AG09319 (cell line): ENCODE data around the gene CHN1.

Experiments
- DNase-seq: peaks from one replicate; pipeline ENCODE4 v3.0.0-alpha.2; 2010; ENCODE audit warnings: low read depth; ENCODE audit errors: extremely low read depth
- TF ChIP-seq, protein P1 (sequence below): IDR thresholded peaks from 2 replicates; pipeline ENCODE4 v1.5.1; 2011; ENCODE audit warnings: low read depth, mild to moderate bottlenecking, inconsistent platforms, low read length, moderate library complexity

Gene CHN1

DNA sequence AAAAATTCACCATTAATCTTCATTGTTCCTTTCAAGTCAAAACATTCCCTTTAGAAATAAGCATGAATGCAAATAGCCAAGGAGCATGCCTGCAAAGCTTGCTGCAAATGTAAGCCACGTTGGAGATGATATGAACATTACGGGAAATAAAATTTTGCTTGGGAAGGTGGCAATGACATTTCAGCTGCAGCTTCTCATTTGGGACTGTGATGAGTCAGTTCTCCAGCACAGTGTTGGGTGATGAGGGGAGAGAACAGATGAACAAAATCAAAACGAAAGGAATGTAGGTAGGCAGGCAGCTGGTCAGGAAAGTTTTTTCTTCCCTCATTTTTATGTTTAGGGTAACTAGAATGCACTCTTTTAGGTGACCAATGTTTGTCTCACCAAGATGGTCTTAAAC lies 175.6 kb downstream of the CHN1 start:
- no peak for DNase-seq
- TF ChIP-seq, protein P1, sequence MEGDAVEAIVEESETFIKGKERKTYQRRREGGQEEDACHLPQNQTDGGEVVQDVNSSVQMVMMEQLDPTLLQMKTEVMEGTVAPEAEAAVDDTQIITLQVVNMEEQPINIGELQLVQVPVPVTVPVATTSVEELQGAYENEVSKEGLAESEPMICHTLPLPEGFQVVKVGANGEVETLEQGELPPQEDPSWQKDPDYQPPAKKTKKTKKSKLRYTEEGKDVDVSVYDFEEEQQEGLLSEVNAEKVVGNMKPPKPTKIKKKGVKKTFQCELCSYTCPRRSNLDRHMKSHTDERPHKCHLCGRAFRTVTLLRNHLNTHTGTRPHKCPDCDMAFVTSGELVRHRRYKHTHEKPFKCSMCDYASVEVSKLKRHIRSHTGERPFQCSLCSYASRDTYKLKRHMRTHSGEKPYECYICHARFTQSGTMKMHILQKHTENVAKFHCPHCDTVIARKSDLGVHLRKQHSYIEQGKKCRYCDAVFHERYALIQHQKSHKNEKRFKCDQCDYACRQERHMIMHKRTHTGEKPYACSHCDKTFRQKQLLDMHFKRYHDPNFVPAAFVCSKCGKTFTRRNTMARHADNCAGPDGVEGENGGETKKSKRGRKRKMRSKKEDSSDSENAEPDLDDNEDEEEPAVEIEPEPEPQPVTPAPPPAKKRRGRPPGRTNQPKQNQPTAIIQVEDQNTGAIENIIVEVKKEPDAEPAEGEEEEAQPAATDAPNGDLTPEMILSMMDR, result no peak

DNA sequence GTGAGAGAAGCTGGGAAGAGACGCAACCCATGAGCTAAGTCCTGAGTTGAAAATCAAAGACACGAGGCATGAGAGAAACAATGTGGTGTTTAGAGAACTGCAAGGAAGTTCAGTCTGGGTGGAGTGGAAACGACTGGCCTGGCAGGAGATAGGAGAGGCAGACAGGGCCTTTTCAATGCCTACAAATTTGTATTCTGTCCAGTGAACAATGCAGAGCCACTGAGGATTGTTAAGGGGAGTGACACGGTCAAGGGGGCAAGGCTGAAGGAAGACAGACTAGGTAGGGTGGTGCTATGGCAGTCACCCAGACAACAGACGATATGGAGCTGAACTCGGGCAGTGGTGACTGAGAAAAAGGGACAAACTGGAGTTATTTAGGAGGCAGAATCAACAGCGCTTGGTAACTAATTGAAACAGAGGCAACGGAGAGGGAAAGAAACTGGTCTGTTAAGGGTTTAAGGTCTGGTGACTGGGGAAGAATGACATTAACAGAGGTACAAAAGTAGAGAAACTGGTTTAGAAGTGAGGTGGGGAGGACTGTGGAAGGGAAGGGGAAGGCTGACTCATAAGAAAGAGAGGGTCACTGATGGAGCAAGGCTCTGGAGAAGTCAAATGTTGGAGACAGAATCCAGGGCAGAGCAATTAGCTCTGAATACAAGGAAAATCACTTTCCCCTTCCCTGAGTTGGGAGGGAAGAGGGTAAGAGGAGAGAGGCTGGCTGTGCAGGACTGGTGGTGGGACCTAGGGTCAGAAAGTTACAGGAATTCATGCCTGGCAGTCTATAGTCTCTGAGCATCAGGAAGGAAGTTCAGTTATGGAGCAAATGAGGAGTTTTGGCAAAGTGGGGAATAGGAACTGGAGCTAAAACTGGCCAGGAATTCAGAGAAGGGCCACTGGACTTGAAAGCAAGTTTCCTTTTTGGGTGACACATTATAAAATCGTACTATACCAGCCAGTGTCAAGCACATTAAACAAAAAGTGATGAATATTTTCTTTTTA lies 177.5 kb downstream of the CHN1 start:
- TF ChIP-seq, protein P1, result no peak
- no peak for DNase-seq

DNA sequence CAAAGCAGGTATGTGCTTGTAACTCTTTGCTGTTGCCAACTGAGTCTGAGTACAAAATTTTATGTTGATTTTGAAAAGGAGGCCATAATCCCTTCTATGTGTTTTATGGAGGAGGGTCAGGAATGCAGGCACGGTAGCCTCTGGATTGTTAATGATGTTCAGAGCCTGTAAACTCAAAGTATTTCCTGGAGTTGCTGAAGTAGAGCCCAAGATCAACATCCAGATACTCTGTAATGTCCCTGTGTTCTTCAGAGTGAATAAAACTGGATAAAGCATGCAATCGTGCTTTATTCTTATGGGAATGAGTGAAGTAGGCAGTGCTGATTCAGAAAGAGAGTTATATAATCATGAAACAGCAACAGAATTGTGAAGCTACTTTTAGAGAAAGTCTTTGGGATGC lies 179.1 kb downstream of the CHN1 start:
- DNase-seq, result no peak
- TF ChIP-seq, protein P1, result no peak

DNA sequence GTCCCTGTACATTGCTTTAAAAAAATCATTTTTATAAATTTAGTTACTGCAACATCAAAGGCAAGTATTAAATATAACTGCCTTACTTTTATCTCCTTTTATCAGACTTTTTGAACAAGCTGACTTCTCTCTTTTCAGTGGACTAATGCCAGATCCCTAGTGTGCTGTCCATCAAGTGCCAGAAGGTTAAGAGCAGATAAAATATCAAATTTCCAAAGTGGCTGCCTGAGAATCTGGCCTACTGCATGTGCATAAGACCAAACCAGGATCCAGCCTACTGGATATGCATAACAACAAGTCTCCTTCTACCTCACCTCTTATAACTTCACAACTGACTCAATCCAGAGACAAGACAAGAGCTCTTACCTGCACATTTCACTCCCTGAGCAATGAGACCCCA lies 181.1 kb downstream of the CHN1 start:
- DNase-seq, result no peak
- TF ChIP-seq, protein P1, result no peak

DNA sequence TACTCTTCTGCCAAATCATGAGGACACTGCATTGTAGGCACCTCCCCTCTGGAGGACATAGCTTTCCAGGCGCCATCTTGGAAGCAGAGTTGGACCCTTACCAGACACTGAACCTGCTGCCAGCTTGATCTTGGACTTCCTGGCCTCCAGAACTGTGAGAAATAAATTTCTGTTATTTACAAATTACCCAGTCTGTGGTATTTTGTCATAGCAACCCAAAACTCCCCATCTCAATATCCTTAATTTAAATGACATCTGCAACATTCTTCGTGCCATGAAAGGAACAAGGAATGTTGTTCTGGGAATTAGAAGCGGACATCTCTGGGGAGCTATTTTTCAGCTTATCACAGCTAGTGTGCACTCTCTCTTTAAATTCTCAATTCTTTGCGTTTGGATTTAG lies 183.6 kb downstream of the CHN1 start:
- DNase-seq, result no peak

DNA sequence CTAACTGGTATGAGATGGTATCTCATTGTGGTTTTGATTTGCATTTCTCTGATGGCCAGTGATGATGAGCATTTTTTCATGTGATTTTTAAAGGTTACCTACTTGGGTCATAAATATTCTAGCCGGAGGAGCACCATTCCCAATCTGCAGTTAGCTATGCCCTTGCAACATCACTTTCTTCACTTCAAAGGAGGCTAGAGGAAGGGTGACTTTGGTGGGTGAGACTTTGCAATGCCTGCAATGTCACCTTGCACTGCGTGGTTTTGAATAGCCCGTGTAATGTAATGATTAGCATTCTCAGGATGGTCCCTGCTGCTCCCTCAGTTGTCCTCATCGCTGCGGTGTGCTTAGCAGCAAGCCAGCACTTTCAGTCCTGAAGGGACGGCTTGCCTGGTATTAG lies 184.8 kb downstream of the CHN1 start:
- no peak for DNase-seq
- TF ChIP-seq, protein P1, result no peak

More for the DNA sequence above, 183.6 kb downstream of the CHN1 start:
- TF ChIP-seq, protein P1, result no peak

DNA sequence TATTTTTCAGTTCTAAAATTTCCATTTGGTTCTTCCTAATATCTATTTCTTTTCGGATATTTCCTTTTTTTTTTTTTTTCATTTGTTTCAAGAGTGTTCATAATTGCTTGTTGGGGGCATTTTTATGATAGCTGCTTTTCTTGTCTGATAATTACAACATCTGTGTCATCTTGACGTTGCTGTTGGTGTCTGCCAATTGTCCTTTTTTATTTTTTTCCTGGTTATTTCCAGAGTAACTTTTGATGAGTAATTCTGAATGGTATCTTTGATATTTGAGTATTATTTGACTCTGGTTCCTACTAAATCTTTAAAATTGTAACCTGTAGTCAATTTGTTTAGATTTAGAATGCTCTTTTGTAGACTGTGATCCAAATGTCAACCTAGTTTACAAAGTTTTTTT lies 189.7 kb downstream of the CHN1 start:
- DNase-seq, result no peak

More for the DNA sequence above, 189.7 kb downstream of the CHN1 start:
- TF ChIP-seq, protein P1, result no peak
